Ascending aorta (tissue), 2 donors: Measurements from ENCODE around the gene RUNX1. TPM values are rescaled to one million over a fixed set of nuclear protein-coding genes. Genes with fewer than 3 reads are reported as not detected.

Source experiments
- DNase-seq, 2 donors: peaks; one replicate each; pipeline ENCODE4 v3.0.0-alpha.2; 2019; ENCODE audit warnings: low spot score in 2 of 2
- H3K27ac ChIP-seq, 2 donors: fragments of 200-600 bp; sonication (generic); one replicate each; pipeline ENCODE4 v1.5.1; 2016 to 2017; ENCODE audit warnings: mild to moderate bottlenecking in 1 of 2
- H3K27me3 ChIP-seq: fragments of 200-600 bp; sonication (generic); one replicate; pipeline ENCODE4 v1.5.1; 2017
- H3K36me3 ChIP-seq, 2 donors: fragments of 200-600 bp; sonication (generic); one replicate each; pipeline ENCODE4 v1.5.1; 2016
- H3K4me1 ChIP-seq, 2 donors: fragments of 200-600 bp; sonication (generic); one replicate each; pipeline ENCODE4 v1.5.1; 2016 to 2017; ENCODE audit warnings: mild to moderate bottlenecking in 1 of 2
- H3K4me3 ChIP-seq, 2 donors: fragments of 200-600 bp; sonication (generic); one replicate each; pipeline ENCODE4 v1.5.1; 2016 to 2017; ENCODE audit warnings: mild to moderate bottlenecking in 1 of 2
- H3K9me3 ChIP-seq, 2 donors: fragments of 200-600 bp; sonication (generic); one replicate each; pipeline ENCODE4 v1.5.1; 2016
- intact Hi-C: fragments of 100-400 bp; cut with DNase I; formaldehyde crosslinking; loops from one replicate; pipeline ENCODE4 v1.15.1; 2023
- total RNA-seq: library from RNA; depleted of rRNA; stranded (reverse); fragments of >200 nt; gene quantifications from one replicate; pipeline ENCODE4 v1.1.0, GENCODE V29; 2016
- TF ChIP-seq, protein P1 (sequence below), 3 experiments: fragments of 200-600 bp in 2 of 3; fragments of 450-650 bp in 1 of 3; sonication (generic) in 2 of 3; IDR thresholded peaks; one replicate each; pipeline ENCODE4 v1.5.1; 2016 to 2019; ENCODE audit warnings: antibody characterized with exemption in 3 of 3, mild to moderate bottlenecking in 1 of 3, moderate library complexity in 1 of 3

The RUNX1 gene
- total RNA-seq, 1 donor from 2014 or later, result 16.3 TPM

DNA sequence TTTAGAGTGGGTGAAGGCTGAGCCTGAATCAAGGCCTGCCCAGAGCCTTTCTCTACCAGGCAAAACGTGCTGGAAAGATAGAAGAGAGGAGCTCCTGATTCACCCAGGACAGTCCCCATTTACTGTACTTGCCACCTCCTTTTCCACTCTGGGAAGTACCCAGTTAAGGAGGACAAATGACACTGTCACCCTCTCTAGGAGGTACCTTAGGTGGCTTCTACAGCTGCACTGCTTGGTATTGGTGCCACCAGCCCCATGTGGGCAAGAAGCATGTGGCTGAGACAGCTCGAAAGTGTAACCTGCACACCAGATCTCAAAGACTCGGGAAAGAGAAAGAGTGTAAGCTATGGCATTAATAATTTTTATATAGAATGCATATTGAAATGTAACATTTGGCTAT, 42.3 kb downstream of the RUNX1 start:
- Histone ChIP-seq H3K4me3 (no peak overlapping the region), H3K36me3 (no peaks in the 10 kb centered on the region), H3K27ac (no peak overlapping the region), H3K4me1 (no peaks in the 10 kb centered on the region), H3K9me3 (no peaks in the 10 kb centered on the region), H3K27me3 (no peaks in the 10 kb centered on the region)
- TF ChIP-seq, protein P1, sequence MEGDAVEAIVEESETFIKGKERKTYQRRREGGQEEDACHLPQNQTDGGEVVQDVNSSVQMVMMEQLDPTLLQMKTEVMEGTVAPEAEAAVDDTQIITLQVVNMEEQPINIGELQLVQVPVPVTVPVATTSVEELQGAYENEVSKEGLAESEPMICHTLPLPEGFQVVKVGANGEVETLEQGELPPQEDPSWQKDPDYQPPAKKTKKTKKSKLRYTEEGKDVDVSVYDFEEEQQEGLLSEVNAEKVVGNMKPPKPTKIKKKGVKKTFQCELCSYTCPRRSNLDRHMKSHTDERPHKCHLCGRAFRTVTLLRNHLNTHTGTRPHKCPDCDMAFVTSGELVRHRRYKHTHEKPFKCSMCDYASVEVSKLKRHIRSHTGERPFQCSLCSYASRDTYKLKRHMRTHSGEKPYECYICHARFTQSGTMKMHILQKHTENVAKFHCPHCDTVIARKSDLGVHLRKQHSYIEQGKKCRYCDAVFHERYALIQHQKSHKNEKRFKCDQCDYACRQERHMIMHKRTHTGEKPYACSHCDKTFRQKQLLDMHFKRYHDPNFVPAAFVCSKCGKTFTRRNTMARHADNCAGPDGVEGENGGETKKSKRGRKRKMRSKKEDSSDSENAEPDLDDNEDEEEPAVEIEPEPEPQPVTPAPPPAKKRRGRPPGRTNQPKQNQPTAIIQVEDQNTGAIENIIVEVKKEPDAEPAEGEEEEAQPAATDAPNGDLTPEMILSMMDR (IDR thresholded peaks at IDR 0.05), result no peak
- intact Hi-C loops, result no loop called here
- no peak for DNase-seq

DNA sequence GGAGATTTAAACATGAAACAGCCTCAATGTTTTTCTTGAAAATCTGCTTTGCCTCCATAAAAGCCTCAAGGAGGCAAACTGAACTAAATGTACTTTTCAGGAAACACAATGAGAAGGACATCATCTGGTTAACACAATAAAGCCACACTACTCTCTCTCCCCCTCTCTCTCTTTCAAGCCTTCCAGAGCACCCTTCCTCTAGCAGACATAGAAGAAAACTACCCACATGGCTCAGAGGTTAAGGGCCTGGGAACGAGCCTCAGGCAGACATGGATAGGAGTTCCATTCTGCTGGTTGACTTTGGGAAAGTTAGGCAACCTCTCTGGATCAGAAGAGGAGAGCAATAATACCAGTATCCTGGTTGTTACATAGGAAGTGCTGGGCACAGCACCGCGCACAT, 42.9 kb downstream of the RUNX1 start:
- no peak for DNase-seq
- H3K4me3 ChIP-seq, result no peak overlapping the region
- H3K27ac ChIP-seq, result no peak overlapping the region
- no peaks in the 10 kb centered on the region for H3K4me1 ChIP-seq
- intact Hi-C loops, result no loop called here
- H3K27me3 ChIP-seq, result no peaks in the 10 kb centered on the region
- H3K9me3 ChIP-seq, result no peaks in the 10 kb centered on the region
- TF ChIP-seq, protein P1 (IDR thresholded peaks at IDR 0.05), result no peak
- no peaks in the 10 kb centered on the region for H3K36me3 ChIP-seq

DNA sequence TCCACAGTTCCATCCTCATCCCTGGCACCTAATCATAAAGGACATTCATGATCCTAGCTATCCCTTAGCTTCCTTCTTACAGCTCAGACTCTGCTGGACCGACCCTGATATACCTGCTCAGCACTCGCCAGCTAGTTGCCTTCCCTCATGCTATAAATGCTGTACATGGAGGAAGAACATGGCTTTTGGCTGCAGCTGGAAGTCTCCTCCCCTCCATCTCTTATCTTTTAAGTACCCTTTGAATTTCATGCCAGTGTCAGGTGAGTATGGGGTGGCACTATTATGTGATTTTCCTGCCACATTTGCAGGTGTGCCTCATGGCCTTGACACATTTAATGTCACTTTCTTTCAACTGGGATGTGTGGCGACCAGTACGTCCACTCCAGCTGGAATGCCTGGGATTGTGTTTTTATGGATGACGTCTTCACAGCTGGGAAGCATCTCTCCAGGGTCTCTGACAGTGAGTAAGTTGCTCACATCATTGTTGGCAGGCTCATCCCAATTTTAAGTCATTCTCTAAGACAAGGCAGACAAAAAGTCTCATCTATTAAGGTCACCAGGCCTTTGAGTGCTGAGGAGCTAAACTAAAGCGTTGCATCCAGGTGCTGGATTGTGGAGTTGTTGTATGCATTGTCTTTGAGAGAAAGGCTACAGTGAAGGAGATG, 43.4 kb downstream of the RUNX1 start:
- intact Hi-C loops, result no loop called here
- DNase-seq, result no peak
- H3K36me3 ChIP-seq, result no peaks in the 10 kb centered on the region
- H3K27ac ChIP-seq, result no peak overlapping the region
- H3K4me3 ChIP-seq, result no peak overlapping the region
- no peaks in the 10 kb centered on the region for H3K27me3 ChIP-seq
- H3K9me3 ChIP-seq, result no peaks in the 10 kb centered on the region
- no peaks in the 10 kb centered on the region for H3K4me1 ChIP-seq
- TF ChIP-seq, protein P1 (IDR thresholded peaks at IDR 0.05), result no peak

DNA sequence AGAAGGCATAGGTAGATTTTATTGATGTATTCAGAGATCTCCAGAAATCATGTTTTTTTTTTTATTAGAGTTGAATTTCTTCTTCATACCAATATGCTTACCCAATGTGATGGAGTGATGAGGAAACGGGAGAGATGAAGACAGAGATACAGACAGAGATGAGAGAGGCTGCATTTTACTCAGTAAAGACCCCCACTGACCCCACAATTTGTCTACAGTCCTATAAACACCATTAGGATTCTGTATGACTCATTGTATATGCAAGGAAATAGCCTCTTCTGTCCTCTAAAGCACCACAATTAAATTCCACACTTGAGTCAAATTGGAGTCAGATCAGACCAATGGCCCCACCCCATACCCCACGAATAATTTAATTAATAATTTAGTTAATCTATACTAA, 44.0 kb downstream of the RUNX1 start:
- intact Hi-C loops, result no loop called here
- no peaks in the 10 kb centered on the region for H3K4me1 ChIP-seq
- no peaks in the 10 kb centered on the region for H3K36me3 ChIP-seq
- H3K27me3 ChIP-seq, result no peaks in the 10 kb centered on the region
- H3K4me3 ChIP-seq, result no peak overlapping the region
- TF ChIP-seq, protein P1 (IDR thresholded peaks at IDR 0.05), result no peak
- no peak overlapping the region for H3K27ac ChIP-seq
- no peak for DNase-seq
- H3K9me3 ChIP-seq, result no peaks in the 10 kb centered on the region

DNA sequence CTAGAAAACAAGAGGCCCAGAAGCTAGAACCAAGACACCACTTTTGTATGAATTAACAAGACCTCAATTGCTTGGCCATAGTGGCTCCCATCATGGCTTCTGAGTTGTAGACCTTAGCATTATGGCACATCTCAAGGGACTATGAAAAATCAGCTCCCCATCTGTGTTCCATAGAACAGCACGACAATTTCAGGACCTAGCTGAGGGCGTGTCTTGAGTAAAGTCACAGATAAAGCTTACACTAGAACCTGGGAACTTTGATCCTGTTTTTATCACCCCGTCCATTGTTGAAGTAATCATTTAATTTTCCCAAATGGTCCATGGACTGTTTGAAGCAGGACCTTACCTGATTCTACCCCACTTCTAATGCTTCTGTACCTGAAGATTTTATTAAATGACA, 44.8 kb downstream of the RUNX1 start:
- no peaks in the 10 kb centered on the region for H3K4me1 ChIP-seq
- DNase-seq, result no peak
- no peak overlapping the region for H3K27ac ChIP-seq
- no peaks in the 10 kb centered on the region for H3K9me3 ChIP-seq
- TF ChIP-seq, protein P1 (IDR thresholded peaks at IDR 0.05), result no peak
- H3K4me3 ChIP-seq, result no peak overlapping the region
- intact Hi-C loops, result no loop called here
- H3K36me3 ChIP-seq, result no peaks in the 10 kb centered on the region
- H3K27me3 ChIP-seq, result no peaks in the 10 kb centered on the region
